NCI-H226 (cell line): ENCODE measurements around the gene CCBE1.
"Not testable (repeated sequence)": the region's sequence is repeated elsewhere in the genome, so short reads cannot be mapped to it uniquely, and the experiment has no call there.

Source experiments
- DNase-seq: peaks from one replicate; pipeline ENCODE4 v3.0.0-alpha.2; 2015

CCBE1 gene

GRCh38 chr18:59520562-59521355, 176.5 kb downstream of the CCBE1 start:
- DNase-seq, result no peak

- DNase-seq, result no peak
Measured at GRCh38 chr18:59518705-59519104, 178.5 kb downstream of the CCBE1 start.

- no peak for DNase-seq
Measured at GRCh38 chr18:59517446-59518165, 179.6 kb downstream of the CCBE1 start.

- peak; percentile 89 for DNase-seq
Measured at GRCh38 chr18:59516356-59517155, 180.7 kb downstream of the CCBE1 start.

GRCh38 chr18:59515956-59516355, 181.3 kb downstream of the CCBE1 start:
- DNase-seq, result not testable (repeated sequence)

- no peak for DNase-seq
Measured at GRCh38 chr18:59515147-59515546, 182.1 kb downstream of the CCBE1 start.

- DNase-seq, result no peak
Measured at GRCh38 chr18:59514203-59514602, 183.0 kb downstream of the CCBE1 start.

GRCh38 chr18:59512025-59512755, 185.0 kb downstream of the CCBE1 start:
- DNase-seq, result no peak

GRCh38 chr18:59509481-59510442, 187.5 kb downstream of the CCBE1 start:
- no peak for DNase-seq

- DNase-seq, result peak; percentile 24
Measured at GRCh38 chr18:59505356-59505755, 191.9 kb downstream of the CCBE1 start.

GRCh38 chr18:59502274-59503175, 194.7 kb downstream of the CCBE1 start:
- peak; percentile 16 for DNase-seq

GRCh38 chr18:59501920-59502273, 195.3 kb downstream of the CCBE1 start:
- peak; percentile 6 for DNase-seq

- DNase-seq, result no peak
Measured at GRCh38 chr18:59500765-59501164, 196.5 kb downstream of the CCBE1 start.

- no peak for DNase-seq
Measured at GRCh38 chr18:59498506-59499086, 198.6 kb downstream of the CCBE1 start.

GRCh38 chr18:59492756-59493421, 204.3 kb downstream of the CCBE1 start:
- DNase-seq, result no peak

GRCh38 chr18:59488899-59489298, 208.3 kb downstream of the CCBE1 start:
- no peak for DNase-seq

GRCh38 chr18:59485382-59485781, 211.8 kb downstream of the CCBE1 start:
- DNase-seq, result no peak

- peak; percentile 3 for DNase-seq
Measured at GRCh38 chr18:59484561-59485328, 212.5 kb downstream of the CCBE1 start.

GRCh38 chr18:59484131-59484530, 213.1 kb downstream of the CCBE1 start:
- DNase-seq, result no peak
